HL-60 (cell line): ENCODE measurements around the gene APOO.

ENCODE experiments used
- DNase-seq, 2 experiments: peaks; one replicate each; pipeline ENCODE4 v3.0.0-alpha.2; 2010 to 2020; ENCODE audit warnings: low read depth in 1 of 2, low spot score in 1 of 2
- H3K27ac ChIP-seq: fragments of 250-450 bp; sonication (Bioruptor Pico); replicated peaks from 2 replicates; pipeline ENCODE4 v1.5.1; 2020; ENCODE audit warnings: mild to moderate bottlenecking, moderate library complexity
- H3K27me3 ChIP-seq: fragments of 250-450 bp; sonication (Bioruptor Pico); 2 replicates; pipeline ENCODE4 v1.5.1; 2021; ENCODE audit warnings: mild to moderate bottlenecking, moderate library complexity; ENCODE audit not compliant: insufficient read depth, poor library complexity, severe bottlenecking
- H3K4me3 ChIP-seq: replicated peaks from 2 replicates; pipeline ENCODE4 v1.5.1; 2011; ENCODE audit warnings: mild to moderate bottlenecking, control low read depth, low read length; ENCODE audit not compliant: insufficient read depth
- GABPA ChIP-seq: IDR thresholded peaks from 2 replicates; pipeline ENCODE4 v1.6.1; 2012; ENCODE audit warnings: low read depth
- POLR2AphosphoS5 ChIP-seq: IDR thresholded peaks from 2 replicates; pipeline ENCODE4 v1.6.1; 2012; ENCODE audit warnings: low read depth
- SPI1 ChIP-seq: IDR thresholded peaks from 2 replicates; pipeline ENCODE4 v1.6.1; 2012; ENCODE audit warnings: low read depth, mild to moderate bottlenecking, borderline replicate concordance
- TF ChIP-seq, protein P1 (sequence below): IDR thresholded peaks from one replicate; pipeline ENCODE4 v1.5.1; 2011; ENCODE audit warnings: low read length, control low read depth, inconsistent platforms; ENCODE audit not compliant: insufficient read depth
- TF ChIP-seq, protein P2 (sequence below): IDR thresholded peaks from 2 replicates; pipeline ENCODE4 v1.6.1; 2012; ENCODE audit warnings: low read depth; ENCODE audit not compliant: insufficient replicate concordance

The APOO gene

DNA sequence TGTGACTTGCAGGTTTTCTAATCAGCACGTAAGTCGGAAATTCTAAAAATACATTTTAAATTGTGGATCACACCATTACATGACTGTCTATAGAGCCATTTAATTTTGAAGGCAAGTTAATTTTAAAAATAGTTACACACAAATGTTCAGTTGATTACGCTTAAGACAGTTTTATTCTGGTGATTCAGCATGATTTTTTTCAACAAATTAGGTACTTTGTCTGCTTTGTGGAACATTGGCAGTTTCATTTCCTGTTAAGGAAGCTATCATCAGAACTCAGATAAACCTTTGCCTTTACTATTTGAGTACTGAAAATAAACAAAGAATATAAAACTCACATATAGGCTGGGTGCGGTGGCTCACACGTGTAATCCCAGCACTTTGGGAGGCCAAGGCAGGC is 105.3 kb downstream of the APOO start:
- TF ChIP-seq, protein P1, sequence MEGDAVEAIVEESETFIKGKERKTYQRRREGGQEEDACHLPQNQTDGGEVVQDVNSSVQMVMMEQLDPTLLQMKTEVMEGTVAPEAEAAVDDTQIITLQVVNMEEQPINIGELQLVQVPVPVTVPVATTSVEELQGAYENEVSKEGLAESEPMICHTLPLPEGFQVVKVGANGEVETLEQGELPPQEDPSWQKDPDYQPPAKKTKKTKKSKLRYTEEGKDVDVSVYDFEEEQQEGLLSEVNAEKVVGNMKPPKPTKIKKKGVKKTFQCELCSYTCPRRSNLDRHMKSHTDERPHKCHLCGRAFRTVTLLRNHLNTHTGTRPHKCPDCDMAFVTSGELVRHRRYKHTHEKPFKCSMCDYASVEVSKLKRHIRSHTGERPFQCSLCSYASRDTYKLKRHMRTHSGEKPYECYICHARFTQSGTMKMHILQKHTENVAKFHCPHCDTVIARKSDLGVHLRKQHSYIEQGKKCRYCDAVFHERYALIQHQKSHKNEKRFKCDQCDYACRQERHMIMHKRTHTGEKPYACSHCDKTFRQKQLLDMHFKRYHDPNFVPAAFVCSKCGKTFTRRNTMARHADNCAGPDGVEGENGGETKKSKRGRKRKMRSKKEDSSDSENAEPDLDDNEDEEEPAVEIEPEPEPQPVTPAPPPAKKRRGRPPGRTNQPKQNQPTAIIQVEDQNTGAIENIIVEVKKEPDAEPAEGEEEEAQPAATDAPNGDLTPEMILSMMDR: no peak
- TF ChIP-seq GABPA (no peak), SPI1 (no peak)
- TF ChIP-seq, protein P2, sequence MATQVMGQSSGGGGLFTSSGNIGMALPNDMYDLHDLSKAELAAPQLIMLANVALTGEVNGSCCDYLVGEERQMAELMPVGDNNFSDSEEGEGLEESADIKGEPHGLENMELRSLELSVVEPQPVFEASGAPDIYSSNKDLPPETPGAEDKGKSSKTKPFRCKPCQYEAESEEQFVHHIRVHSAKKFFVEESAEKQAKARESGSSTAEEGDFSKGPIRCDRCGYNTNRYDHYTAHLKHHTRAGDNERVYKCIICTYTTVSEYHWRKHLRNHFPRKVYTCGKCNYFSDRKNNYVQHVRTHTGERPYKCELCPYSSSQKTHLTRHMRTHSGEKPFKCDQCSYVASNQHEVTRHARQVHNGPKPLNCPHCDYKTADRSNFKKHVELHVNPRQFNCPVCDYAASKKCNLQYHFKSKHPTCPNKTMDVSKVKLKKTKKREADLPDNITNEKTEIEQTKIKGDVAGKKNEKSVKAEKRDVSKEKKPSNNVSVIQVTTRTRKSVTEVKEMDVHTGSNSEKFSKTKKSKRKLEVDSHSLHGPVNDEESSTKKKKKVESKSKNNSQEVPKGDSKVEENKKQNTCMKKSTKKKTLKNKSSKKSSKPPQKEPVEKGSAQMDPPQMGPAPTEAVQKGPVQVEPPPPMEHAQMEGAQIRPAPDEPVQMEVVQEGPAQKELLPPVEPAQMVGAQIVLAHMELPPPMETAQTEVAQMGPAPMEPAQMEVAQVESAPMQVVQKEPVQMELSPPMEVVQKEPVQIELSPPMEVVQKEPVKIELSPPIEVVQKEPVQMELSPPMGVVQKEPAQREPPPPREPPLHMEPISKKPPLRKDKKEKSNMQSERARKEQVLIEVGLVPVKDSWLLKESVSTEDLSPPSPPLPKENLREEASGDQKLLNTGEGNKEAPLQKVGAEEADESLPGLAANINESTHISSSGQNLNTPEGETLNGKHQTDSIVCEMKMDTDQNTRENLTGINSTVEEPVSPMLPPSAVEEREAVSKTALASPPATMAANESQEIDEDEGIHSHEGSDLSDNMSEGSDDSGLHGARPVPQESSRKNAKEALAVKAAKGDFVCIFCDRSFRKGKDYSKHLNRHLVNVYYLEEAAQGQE: no peak
- no peaks in the 10 kb centered on the region for H3K27me3 ChIP-seq
- H3K27ac ChIP-seq: no peak overlapping the region
- DNase-seq: no peak
- H3K4me3 ChIP-seq: no peak overlapping the region

DNA sequence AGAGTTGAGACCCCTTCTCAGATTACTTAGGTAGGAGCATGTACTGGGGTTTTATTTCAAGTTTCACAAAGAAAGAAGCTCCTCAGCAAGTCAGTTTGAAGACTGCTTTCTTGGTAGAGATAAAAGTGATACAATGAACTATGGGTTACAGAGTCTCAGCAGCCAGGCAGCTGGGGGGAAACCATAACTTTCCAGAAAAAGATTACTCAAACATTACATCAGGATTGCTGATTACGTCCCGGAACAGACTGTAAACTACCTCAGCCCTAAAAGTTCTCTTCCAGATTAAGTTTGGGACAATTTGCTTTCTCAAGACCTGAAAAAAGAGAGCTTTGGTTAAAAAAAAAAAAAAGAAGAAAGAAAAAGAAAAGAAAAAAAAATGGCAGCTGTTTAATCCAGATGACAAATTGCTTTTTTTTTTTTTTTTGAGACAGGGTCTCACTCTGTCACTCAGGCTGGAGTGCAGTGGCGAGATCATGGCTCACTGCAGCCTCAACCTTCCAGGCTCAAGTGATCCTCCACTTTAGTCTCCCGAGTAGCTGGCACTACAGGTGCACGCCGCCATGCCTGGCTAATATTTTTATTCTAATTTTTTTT is 108.2 kb downstream of the APOO start:
- Histone ChIP-seq H3K4me3 (no peak overlapping the region), H3K27ac (no peak overlapping the region), H3K27me3 (no peaks in the 10 kb centered on the region)
- TF ChIP-seq SPI1 (no peak), POLR2AphosphoS5 (no peak), GABPA (no peak)
- TF ChIP-seq, protein P2: no peak
- TF ChIP-seq, protein P1: no peak
- no peak for DNase-seq

DNA sequence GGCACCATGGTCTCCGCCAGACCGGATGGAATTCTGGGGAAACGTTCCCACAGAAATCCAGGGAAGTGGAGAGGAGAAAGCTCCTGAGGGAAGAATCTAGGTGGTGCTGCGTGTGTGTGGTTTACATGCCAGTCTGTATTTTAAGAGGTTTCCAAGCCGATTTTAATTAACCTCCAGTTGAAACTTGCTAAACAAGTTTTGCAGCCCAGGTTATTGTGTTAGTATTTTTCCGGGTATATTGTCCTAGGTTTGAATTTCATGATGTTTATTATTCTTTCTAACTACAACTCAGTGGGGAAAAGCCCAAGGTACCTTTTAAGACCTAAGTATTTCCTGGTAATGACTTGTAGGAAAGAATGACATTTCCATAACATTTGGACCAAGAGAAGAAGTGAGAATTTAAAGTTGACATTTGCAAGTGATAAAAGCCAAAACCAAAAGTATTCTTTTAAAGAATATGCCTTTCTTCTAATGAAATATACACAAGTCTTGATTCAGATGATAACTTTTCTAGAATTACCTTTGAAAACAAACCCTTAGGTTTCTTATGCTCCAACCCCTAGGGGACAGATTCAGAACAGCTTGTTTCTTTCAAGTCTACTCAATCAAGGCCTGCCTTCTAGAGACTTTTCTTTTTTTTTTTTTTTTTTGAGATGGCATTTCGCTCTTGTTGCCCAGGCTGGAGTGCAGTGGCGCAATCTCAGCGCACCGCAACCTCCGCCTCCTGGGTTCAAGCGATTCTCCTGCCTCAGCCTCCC is 110.2 kb downstream of the APOO start:
- Histone ChIP-seq H3K27ac (no peak overlapping the region), H3K4me3 (no peak overlapping the region), H3K27me3 (no peaks in the 10 kb centered on the region)
- no peak for DNase-seq
- TF ChIP-seq, protein P1: no peak
- no peak for TF ChIP-seq POLR2AphosphoS5
- TF ChIP-seq, protein P2: no peak
- TF ChIP-seq SPI1: no peak
- TF ChIP-seq GABPA: no peak
